ENCODE data around the gene HOXB3. TPM values are rescaled to one million over a fixed set of nuclear protein-coding genes. Genes with fewer than 3 reads are reported as not detected.

Gene HOXB3
- total RNA-seq, 1 donor from 2014 or later, result 0.57 TPM

DNA sequence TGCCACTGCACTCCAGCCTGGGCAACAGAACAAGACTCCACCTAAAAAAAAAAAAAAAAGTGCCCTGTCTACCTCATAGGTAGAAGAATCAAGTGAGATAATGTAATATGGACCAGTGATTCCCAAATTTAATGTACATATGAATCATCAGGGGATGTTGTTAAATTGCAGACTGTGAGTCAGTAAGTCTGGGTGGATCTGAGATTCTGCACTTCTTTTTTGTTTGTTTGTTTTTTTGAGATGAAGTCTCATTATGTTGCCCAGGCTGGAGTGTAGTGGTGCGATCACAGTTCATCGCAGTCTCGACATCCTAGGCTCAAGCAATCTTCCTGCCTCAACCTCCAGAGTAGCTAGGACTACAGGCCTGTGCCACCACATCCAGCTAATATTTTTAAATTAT is 90.8 kb downstream of the HOXB3 start:
- DNase-seq (ENCODE audit: low spot score), result no peak
- TF ChIP-seq, protein P1, sequence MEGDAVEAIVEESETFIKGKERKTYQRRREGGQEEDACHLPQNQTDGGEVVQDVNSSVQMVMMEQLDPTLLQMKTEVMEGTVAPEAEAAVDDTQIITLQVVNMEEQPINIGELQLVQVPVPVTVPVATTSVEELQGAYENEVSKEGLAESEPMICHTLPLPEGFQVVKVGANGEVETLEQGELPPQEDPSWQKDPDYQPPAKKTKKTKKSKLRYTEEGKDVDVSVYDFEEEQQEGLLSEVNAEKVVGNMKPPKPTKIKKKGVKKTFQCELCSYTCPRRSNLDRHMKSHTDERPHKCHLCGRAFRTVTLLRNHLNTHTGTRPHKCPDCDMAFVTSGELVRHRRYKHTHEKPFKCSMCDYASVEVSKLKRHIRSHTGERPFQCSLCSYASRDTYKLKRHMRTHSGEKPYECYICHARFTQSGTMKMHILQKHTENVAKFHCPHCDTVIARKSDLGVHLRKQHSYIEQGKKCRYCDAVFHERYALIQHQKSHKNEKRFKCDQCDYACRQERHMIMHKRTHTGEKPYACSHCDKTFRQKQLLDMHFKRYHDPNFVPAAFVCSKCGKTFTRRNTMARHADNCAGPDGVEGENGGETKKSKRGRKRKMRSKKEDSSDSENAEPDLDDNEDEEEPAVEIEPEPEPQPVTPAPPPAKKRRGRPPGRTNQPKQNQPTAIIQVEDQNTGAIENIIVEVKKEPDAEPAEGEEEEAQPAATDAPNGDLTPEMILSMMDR (IDR thresholded peaks at IDR 0.05), result no peak
- Mint-ChIP-seq H3K9me3 (ENCODE audit: low read depth) (no peaks in the 10 kb centered on the region), H3K4me1 (ENCODE audit: low read depth) (no peaks in the 10 kb centered on the region), H3K4me3 (ENCODE audit: unreplicated experiment) (no peak overlapping the region), H3K36me3 (ENCODE audit: low read depth) (no peaks in the 10 kb centered on the region), H3K27ac (ENCODE audit: unreplicated experiment) (no peak overlapping the region), H3K27me3 (ENCODE audit: low read depth) (peaks cover 70% of the 10 kb centered on the region)

Small RNA genes lying within 50 kb of the gene (microRNA-seq; reads per million reads assigned to microRNA genes)
- gene MIR196A1 (ENCODE audit: borderline number of aligned reads), result not detected

Other genes starting within 250 kb of the HOXB3 start
- gene SKAP1, start 160.0 kb downstream of the HOXB3 start, total RNA-seq, result not detected in 3 replicates
- gene HOXB1, start 59.2 kb downstream of the HOXB3 start, total RNA-seq, result not detected in 3 replicates
- gene HOXB2, start 45.1 kb downstream of the HOXB3 start, total RNA-seq, result 0.72 TPM in 2 of 3 replicates, not detected in the other
- gene HOXB4, start 11.9 kb downstream of the HOXB3 start, total RNA-seq, result not detected in 3 replicates
- not detected in 3 replicates for gene HOXB5, start 3.5 kb upstream of the HOXB3 start, total RNA-seq
- not detected in 3 replicates for gene HOXB6, start 14.7 kb upstream of the HOXB3 start, total RNA-seq
- gene HOXB7, start 20.8 kb upstream of the HOXB3 start, total RNA-seq, result not detected in 3 replicates
- gene HOXB8, start 25.1 kb upstream of the HOXB3 start, total RNA-seq, result not detected in 3 replicates
- gene HOXB9, start 36.1 kb upstream of the HOXB3 start, total RNA-seq, result 0.20 TPM in 1 of 3 replicates, not detected in the others
- not detected in 3 replicates for gene PRAC1, start 132.3 kb upstream of the HOXB3 start, total RNA-seq
- gene PRAC2, start 132.9 kb upstream of the HOXB3 start, total RNA-seq, result not detected in 3 replicates
- 0.19 TPM in 1 of 3 replicates, not detected in the others for gene HOXB13, start 138.5 kb upstream of the HOXB3 start, total RNA-seq
- not detected in 3 replicates for gene TTLL6, start 227.0 kb upstream of the HOXB3 start, total RNA-seq
- 72.4 to 97.9 TPM (median 76.5 TPM) in 3 replicates for gene CALCOCO2, start 240.8 kb upstream of the HOXB3 start, total RNA-seq